OCI-LY1 (cell line): Measurements from ENCODE around the gene LTA.

Experiments
- H2AFZ ChIP-seq: fragments of 200-600 bp; sonication (generic), shearing (Covaris generic); 2 replicates; pipeline ENCODE4 v1.6.0; 2014; ENCODE audit warnings: antibody characterized with exemption, mild to moderate bottlenecking, low read length
- H3F3A ChIP-seq: fragments of 200-600 bp; sonication (generic), shearing (Covaris generic); 2 replicates; pipeline ENCODE4 v1.6.0; 2014; ENCODE audit warnings: mild to moderate bottlenecking, antibody characterized with exemption, low read length, moderate library complexity; ENCODE audit not compliant: insufficient read depth
- H3K27ac ChIP-seq: fragments of 200-600 bp; sonication (generic); 2 replicates; pipeline ENCODE4 v1.5.1; 2014; ENCODE audit warnings: low read length, mixed run types, mild to moderate bottlenecking, low read depth; ENCODE audit not compliant: poor library complexity, severe bottlenecking
- H3K27me3 ChIP-seq: fragments of 200-600 bp; sonication (generic); 2 replicates; pipeline ENCODE4 v1.6.0; 2014; ENCODE audit warnings: antibody characterized with exemption, mild to moderate bottlenecking, low read length, moderate library complexity; ENCODE audit not compliant: insufficient read depth
- H3K36me3 ChIP-seq: fragments of 200-600 bp; sonication (generic); 2 replicates; pipeline ENCODE4 v1.6.1; 2014; ENCODE audit warnings: mild to moderate bottlenecking, antibody characterized with exemption, low read length, moderate library complexity, mixed read lengths; ENCODE audit not compliant: insufficient read depth
- H3K4me1 ChIP-seq: fragments of 200-600 bp; sonication (generic); 2 replicates; pipeline ENCODE4 v1.5.1; 2014; ENCODE audit warnings: mild to moderate bottlenecking, low read length, moderate library complexity; ENCODE audit not compliant: insufficient read depth, severe bottlenecking
- H3K4me2 ChIP-seq: fragments of 200-600 bp; sonication (generic), shearing (Covaris generic); 2 replicates; pipeline ENCODE4 v1.6.1; 2014; ENCODE audit warnings: low read length
- H3K4me3 ChIP-seq: fragments of 200-600 bp; sonication (generic); 2 replicates; pipeline ENCODE4 v1.5.1; 2014; ENCODE audit warnings: low read length, low read depth, mild to moderate bottlenecking, mixed read lengths; ENCODE audit not compliant: poor library complexity, severe bottlenecking
- H3K79me2 ChIP-seq: fragments of 200-600 bp; shearing (Covaris generic); 2 replicates; pipeline ENCODE4 v1.6.1; 2016; ENCODE audit warnings: mixed run types, low read length, mixed read lengths; ENCODE audit not compliant: insufficient read depth
- H3K9ac ChIP-seq: fragments of 200-600 bp; sonication (generic), shearing (Covaris generic); 2 replicates; pipeline ENCODE4 v1.6.1; 2014; ENCODE audit warnings: mild to moderate bottlenecking, low read length, mixed read lengths
- H3K9me2 ChIP-seq: fragments of 200-600 bp; sonication (generic), shearing (Covaris generic); 2 replicates; pipeline ENCODE4 v1.6.1; 2014; ENCODE audit warnings: low read depth, mild to moderate bottlenecking, low read length, mixed read lengths
- H3K9me3 ChIP-seq: fragments of 200-600 bp; shearing (Covaris generic); 2 replicates; pipeline ENCODE4 v1.6.1; 2014; ENCODE audit warnings: low read length, mixed read lengths
- H4K20me1 ChIP-seq: fragments of 200-600 bp; sonication (generic), shearing (Covaris generic); 2 replicates; pipeline ENCODE4 v1.6.0; 2016; ENCODE audit warnings: mild to moderate bottlenecking, low read length; ENCODE audit not compliant: insufficient read depth
- EZH2 ChIP-seq: fragments of 200-600 bp; sonication (generic), shearing (Covaris generic); IDR thresholded peaks from 2 replicates; pipeline ENCODE4 v1.8.0; 2017; ENCODE audit warnings: borderline replicate concordance, mixed run types, mild to moderate bottlenecking, antibody characterized with exemption, low read length, moderate library complexity, mixed read lengths
- TF ChIP-seq, protein P1 (sequence below): fragments of 200-600 bp; sonication (generic), shearing (Covaris generic); IDR thresholded peaks from 2 replicates; pipeline ENCODE4 v1.5.1; 2017; ENCODE audit warnings: mild to moderate bottlenecking, antibody characterized with exemption, low read length, moderate library complexity, mixed read lengths

Gene LTA

GRCh38 chr6:31573239-31574105 is 1.4 kb downstream of the LTA start:
- Histone ChIP-seq H3K27ac (no peak overlapping the region), H3K79me2 (no peaks in the 10 kb centered on the region), H4K20me1 (no peaks in the 10 kb centered on the region), H3K9me2 (no peaks in the 10 kb centered on the region), H3K4me3 (no peak overlapping the region), H3K36me3 (no peaks in the 10 kb centered on the region), H3K27me3 (no peaks in the 10 kb centered on the region), H3K4me1 (peaks cover 72% of the 10 kb centered on the region), H2AFZ (no peak overlapping the region), H3K9me3 (no peaks in the 10 kb centered on the region), H3F3A (no peaks in the 10 kb centered on the region), H3K4me2 (no peak overlapping the region), H3K9ac (no peak overlapping the region)
- TF ChIP-seq EZH2, result no peak
- TF ChIP-seq, protein P1, sequence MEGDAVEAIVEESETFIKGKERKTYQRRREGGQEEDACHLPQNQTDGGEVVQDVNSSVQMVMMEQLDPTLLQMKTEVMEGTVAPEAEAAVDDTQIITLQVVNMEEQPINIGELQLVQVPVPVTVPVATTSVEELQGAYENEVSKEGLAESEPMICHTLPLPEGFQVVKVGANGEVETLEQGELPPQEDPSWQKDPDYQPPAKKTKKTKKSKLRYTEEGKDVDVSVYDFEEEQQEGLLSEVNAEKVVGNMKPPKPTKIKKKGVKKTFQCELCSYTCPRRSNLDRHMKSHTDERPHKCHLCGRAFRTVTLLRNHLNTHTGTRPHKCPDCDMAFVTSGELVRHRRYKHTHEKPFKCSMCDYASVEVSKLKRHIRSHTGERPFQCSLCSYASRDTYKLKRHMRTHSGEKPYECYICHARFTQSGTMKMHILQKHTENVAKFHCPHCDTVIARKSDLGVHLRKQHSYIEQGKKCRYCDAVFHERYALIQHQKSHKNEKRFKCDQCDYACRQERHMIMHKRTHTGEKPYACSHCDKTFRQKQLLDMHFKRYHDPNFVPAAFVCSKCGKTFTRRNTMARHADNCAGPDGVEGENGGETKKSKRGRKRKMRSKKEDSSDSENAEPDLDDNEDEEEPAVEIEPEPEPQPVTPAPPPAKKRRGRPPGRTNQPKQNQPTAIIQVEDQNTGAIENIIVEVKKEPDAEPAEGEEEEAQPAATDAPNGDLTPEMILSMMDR, result no peak

GRCh38 chr6:31574106-31575061 is 2.3 kb downstream of the LTA start:
- no peak for TF ChIP-seq EZH2
- TF ChIP-seq, protein P1, result peak; percentile 13; the same call in 1 of the 2 replicates
- Histone ChIP-seq H3K9me2 (no peaks in the 10 kb centered on the region), H3K36me3 (no peaks in the 10 kb centered on the region), H3K27ac (no peak overlapping the region), H3K4me2 (no peak overlapping the region; the same call in 1 of the 2 replicates), H3K4me1 (peaks cover 63% of the 10 kb centered on the region), H3K9ac (no peak overlapping the region; the same call in 1 of the 2 replicates), H3K9me3 (no peaks in the 10 kb centered on the region), H2AFZ (no peak overlapping the region), H3K27me3 (no peaks in the 10 kb centered on the region), H4K20me1 (no peaks in the 10 kb centered on the region), H3K4me3 (no peak overlapping the region), H3K79me2 (no peaks in the 10 kb centered on the region), H3F3A (no peaks in the 10 kb centered on the region)

- no peak for TF ChIP-seq EZH2
- TF ChIP-seq, protein P1, result no peak
- Histone ChIP-seq H3K36me3 (no peaks in the 10 kb centered on the region), H3F3A (no peaks in the 10 kb centered on the region), H3K4me1 (peaks cover 60% of the 10 kb centered on the region), H3K4me2 (peak within 1 kb of the TSS; percentile 61), H3K9me3 (no peaks in the 10 kb centered on the region), H3K27me3 (no peaks in the 10 kb centered on the region), H2AFZ (no peak within 1 kb of the TSS), H4K20me1 (no peaks in the 10 kb centered on the region), H3K9me2 (no peaks in the 10 kb centered on the region), H3K9ac (peak within 1 kb of the TSS; percentile 63; the same call in 1 of the 2 replicates), H3K27ac (no peak within 1 kb of the TSS), H3K79me2 (no peaks in the 10 kb centered on the region), H3K4me3 (peak within 1 kb of the TSS; percentile 60)
Measured at GRCh38 chr6:31575335-31575901, 3.3 kb downstream of the LTA start, which contains the start of gene TNF. Gene TNF (plus strand): TSS chr6:31575565. CDS start chr6:31575742, 177 bp downstream.
